Right lobe of liver (tissue), 6 donors: ENCODE measurements around the gene MT1X. TPM values are rescaled to one million over a fixed set of nuclear protein-coding genes. Genes with fewer than 3 reads are reported as not detected.
"Not testable (repeated sequence)": the region's sequence is repeated elsewhere in the genome, so short reads cannot be mapped to it uniquely, and the experiment has no call there.

Experiments
- ATAC-seq, 4 donors: fragments of 200-7000 bp; cut with Tn5 transposase; one replicate each; pipeline ENCODE4 v1.9.1; 2020; ENCODE audit warnings: mild to moderate bottlenecking in 4 of 4, moderate library complexity in 4 of 4
- DNase-seq, 3 donors: peaks; one replicate each; pipeline ENCODE4 v3.0.0-alpha.2; 2020
- H3K27ac ChIP-seq, 3 donors: fragments of 200-600 bp; one replicate each; pipeline ENCODE4 v1.8.0; 2022
- H3K27me3 ChIP-seq, 2 donors: fragments of 200-600 bp; one replicate each; pipeline ENCODE4 v1.8.0; 2022
- H3K36me3 ChIP-seq, 4 donors: fragments of 200-600 bp; sonication (generic) in 1 of 4; one replicate each; pipeline versions ENCODE4 v1.5.1 to v1.8.0; 2017 to 2022; ENCODE audit warnings: control low read depth in 1 of 4
- H3K4me1 ChIP-seq, 4 donors: fragments of 200-600 bp; sonication (generic) in 1 of 4; one replicate each; pipeline versions ENCODE4 v1.5.1 to v1.8.0; 2017 to 2022; ENCODE audit warnings: control low read depth in 1 of 4
- H3K4me3 ChIP-seq, 3 donors: fragments of 200-600 bp; one replicate each; pipeline ENCODE4 v1.8.0; 2022
- H3K9me3 ChIP-seq, 4 donors: fragments of 200-600 bp; sonication (generic) in 1 of 4; one replicate each; pipeline versions ENCODE4 v1.5.1 to v1.8.0; 2017 to 2022; ENCODE audit warnings: control low read depth in 1 of 4
- CTCF ChIP-seq, 4 donors: fragments of 200-600 bp in 3 of 4; fragments of 450-650 bp in 1 of 4; IDR thresholded peaks; one replicate each; pipeline versions ENCODE4 v1.5.1 to v1.8.0; 2016 to 2022; ENCODE audit warnings: antibody characterized with exemption in 4 of 4, mild to moderate bottlenecking in 2 of 4
- POLR2A ChIP-seq: fragments of 450-650 bp; IDR thresholded peaks from one replicate; pipeline ENCODE4 v1.6.1; 2017; ENCODE audit warnings: antibody characterized with exemption, mild to moderate bottlenecking
- WGBS: methylation state at CpG from one replicate; pipeline ENCODE4 v1.1.6; 2018; ENCODE audit warnings: low coverage, low lambda C conversion rate; ENCODE audit not compliant: insufficient coverage; ENCODE audit errors: missing lambda C conversion rate; 5-methylcytosine and 5-hydroxymethylcytosine counted together
- intact Hi-C, 2 donors: fragments of 100-400 bp; cut with DNase I; formaldehyde crosslinking; loops; one replicate each; pipeline versions ENCODE4 v1.11.2 to v1.14.1; 2022
- total RNA-seq, 6 experiments: library from RNA; depleted of rRNA in 2 of 6; stranded (reverse); fragments of >200 nt in 2 of 6; fragmentation: NEBNext Ultra II Directional in 3 of 6; extraction: Animal tissue kit (Norgen Biotek cat#: 25700) in 3 of 6; gene quantifications; one replicate each; pipeline versions ENCODE4 v1.1.0 to v1.2.4, GENCODE V29; 2016 to 2023
- donor health status: DM: no; HTN: yes; CAD: no.
- donor health status: DM: no; HTN: no; CAD: no.
- donor health status: DM: no; HTN: no; CAD: no.
- donor health status: DM: no; HTN: yes; CAD: no.
- donor health status: DM: no; HTN: yes; CAD: no.

Gene MT1X
- total RNA-seq, 6 experiments from 2014 or later = 808 to 2,440 (median 1,620) TPM

- Histone ChIP-seq H3K4me3 (no peak overlapping the region), H3K9me3 (no peaks in the 10 kb centered on the region), H3K27me3 (no peaks in the 10 kb centered on the region), H3K36me3 (no peaks in the 10 kb centered on the region), H3K27ac (no peak overlapping the region), H3K4me1 (no peaks in the 10 kb centered on the region)
- no peak for TF ChIP-seq CTCF (IDR thresholded peaks at IDR 0.05)
- TF ChIP-seq POLR2A = no peak
- intact Hi-C loops = no loop called here
- WGBS = 79% methylated on average over 3 of the region's 4 CpGs
- ATAC-seq (no peak), DNase-seq (no peak)
Observed at GRCh38 chr16:56715126-56715525, 32.9 kb downstream of the MT1X start.

- H3K27ac ChIP-seq = no peak overlapping the region
- TF ChIP-seq CTCF (IDR thresholded peaks at IDR 0.05) = no peak
- TF ChIP-seq POLR2A = no peak
- H3K4me1 ChIP-seq = no peaks in the 10 kb centered on the region
- H3K9me3 ChIP-seq = no peaks in the 10 kb centered on the region
- ATAC-seq (no peak), DNase-seq (no peak)
- H3K4me3 ChIP-seq = no peak overlapping the region
- WGBS = 88% methylated on average over 3 of the region's 3 CpGs
- no peaks in the 10 kb centered on the region for H3K36me3 ChIP-seq
- no peaks in the 10 kb centered on the region for H3K27me3 ChIP-seq
- intact Hi-C loops = no loop called here
Observed at GRCh38 chr16:56716761-56717160, 34.5 kb downstream of the MT1X start.

- WGBS = 100% methylated on average over 2 of the region's 2 CpGs
- intact Hi-C loops, H3K4me3 ChIP-seq, ATAC-seq, H3K27ac ChIP-seq, H3K36me3 ChIP-seq, H3K9me3 ChIP-seq, DNase-seq, H3K4me1 ChIP-seq, H3K27me3 ChIP-seq: not testable (repeated sequence)
Observed at GRCh38 chr16:56717532-56717931, 35.3 kb downstream of the MT1X start.

GRCh38 chr16:56722200-56722842, 40.1 kb downstream of the MT1X start:
- TF ChIP-seq CTCF (IDR thresholded peaks at IDR 0.05) (no peak), POLR2A (no peak)
- Histone ChIP-seq H3K9me3 (no peaks in the 10 kb centered on the region), H3K4me3 (no peak overlapping the region), H3K27ac (no peak overlapping the region), H3K27me3 (no peaks in the 10 kb centered on the region), H3K4me1 (no peaks in the 10 kb centered on the region), H3K36me3 (no peaks in the 10 kb centered on the region)
- intact Hi-C loops = no loop called here
- WGBS = 65% methylated on average over 5 of the region's 5 CpGs
- ATAC-seq = no peak
- DNase-seq = no peak

GRCh38 chr16:56724191-56724590, 41.9 kb downstream of the MT1X start:
- peaks cover 0 to 5% (median 0%) of the 10 kb centered on the region in 4 donors for H3K4me1 ChIP-seq
- no peaks in the 10 kb centered on the region for H3K27me3 ChIP-seq
- H3K27ac ChIP-seq = no peak overlapping the region
- ATAC-seq (no peak), DNase-seq (no peak)
- intact Hi-C loops = no loop called here
- H3K9me3 ChIP-seq = no peaks in the 10 kb centered on the region
- TF ChIP-seq POLR2A (no peak), CTCF (IDR thresholded peaks at IDR 0.05) (no peak)
- WGBS = 89% methylated on average over 3 of the region's 3 CpGs
- H3K36me3 ChIP-seq = no peaks in the 10 kb centered on the region
- no peak overlapping the region for H3K4me3 ChIP-seq
